Head of caudate nucleus (tissue), 42 donors: ENCODE data around the gene ZNF649.

ENCODE experiments used
- DNase-seq, 42 donors: peaks; one replicate each; pipeline versions ENCODE4 v3.0.0 to v3.0.0-alpha.2; 2020 to 2021; ENCODE audit warnings: mixed read lengths in 7 of 42
- intact Hi-C: fragments of 100-400 bp; cut with DNase I; formaldehyde crosslinking; loops from one replicate; pipeline ENCODE4 v1.15.0; 2022

ZNF649 gene

GRCh38 chr19:51901860-51902259 lies 3.0 kb downstream of the ZNF649 start:
- intact Hi-C loops: no loop called here
- peak in 2 of 42 donors; percentile 1 to 4 for DNase-seq

- intact Hi-C loops: no loop called here
- no peak for DNase-seq
Measured at GRCh38 chr19:51891193-51891747, 13.5 kb downstream of the ZNF649 start.

- intact Hi-C loops: no loop called here
- DNase-seq: no peak
Measured at GRCh38 chr19:51889934-51890333, 14.9 kb downstream of the ZNF649 start.

- intact Hi-C loops: no loop called here
- peak; percentile 87 to 98 (median 94) for DNase-seq
Measured at GRCh38 chr19:51887522-51888498, 17.0 kb downstream of the ZNF649 start, which contains the start of gene ZNF577. Gene ZNF577, minus strand, starts transcription at chr19:51887951. Its CDS starts 7,569 bp downstream, at chr19:51880382.

- no peak for DNase-seq
Measured at GRCh38 chr19:51884713-51885112, 20.1 kb downstream of the ZNF649 start.

GRCh38 chr19:51882518-51882917 lies 22.3 kb downstream of the ZNF649 start:
- DNase-seq: no peak
- intact Hi-C loops: no loop called here

More at GRCh38 chr19:51884713-51885112, 20.1 kb downstream of the ZNF649 start:
- intact Hi-C loops: no loop called here

GRCh38 chr19:51873097-51873496 lies 31.7 kb downstream of the ZNF649 start:
- intact Hi-C loops: no loop called here
- DNase-seq: no peak

- no peak for DNase-seq
- intact Hi-C loops: no loop called here
Measured at GRCh38 chr19:51861870-51862622, 42.8 kb downstream of the ZNF649 start.
